ENCODE results near the gene USP35.

DNA sequence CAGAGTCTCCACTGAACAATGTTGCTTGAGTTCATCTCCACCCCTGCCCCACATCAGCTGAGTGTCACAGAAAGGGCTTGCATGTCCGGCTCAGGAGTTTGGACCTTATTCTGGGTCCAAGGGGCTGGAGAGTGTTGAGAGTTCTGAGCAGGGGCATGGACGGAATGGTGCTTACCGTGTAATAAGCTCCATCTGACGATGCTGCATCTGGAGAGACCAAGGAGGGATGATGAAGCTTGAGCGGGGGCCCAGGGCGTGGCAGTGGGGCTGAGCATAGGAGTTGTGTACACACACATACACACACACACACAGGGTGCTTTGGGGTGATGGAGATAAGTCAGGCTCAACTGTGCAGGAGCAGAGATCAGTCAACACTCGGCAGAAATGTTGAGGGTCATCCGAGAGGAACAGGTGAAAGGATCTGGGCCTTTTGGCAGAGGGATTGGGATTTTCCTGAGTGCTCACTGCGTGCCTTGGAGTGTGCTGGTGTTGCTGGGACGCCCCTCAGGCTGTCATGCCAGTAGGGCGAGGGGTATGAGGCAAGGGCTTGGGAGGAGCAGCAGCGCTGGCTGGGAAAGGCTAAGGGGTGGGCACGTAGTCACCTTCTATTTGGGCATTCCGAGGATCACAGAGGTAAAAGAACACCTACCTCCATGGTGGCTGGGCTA lies 2.3 kb downstream of the USP35 start:
- TF ChIP-seq, protein P1, sequence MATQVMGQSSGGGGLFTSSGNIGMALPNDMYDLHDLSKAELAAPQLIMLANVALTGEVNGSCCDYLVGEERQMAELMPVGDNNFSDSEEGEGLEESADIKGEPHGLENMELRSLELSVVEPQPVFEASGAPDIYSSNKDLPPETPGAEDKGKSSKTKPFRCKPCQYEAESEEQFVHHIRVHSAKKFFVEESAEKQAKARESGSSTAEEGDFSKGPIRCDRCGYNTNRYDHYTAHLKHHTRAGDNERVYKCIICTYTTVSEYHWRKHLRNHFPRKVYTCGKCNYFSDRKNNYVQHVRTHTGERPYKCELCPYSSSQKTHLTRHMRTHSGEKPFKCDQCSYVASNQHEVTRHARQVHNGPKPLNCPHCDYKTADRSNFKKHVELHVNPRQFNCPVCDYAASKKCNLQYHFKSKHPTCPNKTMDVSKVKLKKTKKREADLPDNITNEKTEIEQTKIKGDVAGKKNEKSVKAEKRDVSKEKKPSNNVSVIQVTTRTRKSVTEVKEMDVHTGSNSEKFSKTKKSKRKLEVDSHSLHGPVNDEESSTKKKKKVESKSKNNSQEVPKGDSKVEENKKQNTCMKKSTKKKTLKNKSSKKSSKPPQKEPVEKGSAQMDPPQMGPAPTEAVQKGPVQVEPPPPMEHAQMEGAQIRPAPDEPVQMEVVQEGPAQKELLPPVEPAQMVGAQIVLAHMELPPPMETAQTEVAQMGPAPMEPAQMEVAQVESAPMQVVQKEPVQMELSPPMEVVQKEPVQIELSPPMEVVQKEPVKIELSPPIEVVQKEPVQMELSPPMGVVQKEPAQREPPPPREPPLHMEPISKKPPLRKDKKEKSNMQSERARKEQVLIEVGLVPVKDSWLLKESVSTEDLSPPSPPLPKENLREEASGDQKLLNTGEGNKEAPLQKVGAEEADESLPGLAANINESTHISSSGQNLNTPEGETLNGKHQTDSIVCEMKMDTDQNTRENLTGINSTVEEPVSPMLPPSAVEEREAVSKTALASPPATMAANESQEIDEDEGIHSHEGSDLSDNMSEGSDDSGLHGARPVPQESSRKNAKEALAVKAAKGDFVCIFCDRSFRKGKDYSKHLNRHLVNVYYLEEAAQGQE (IDR thresholded peaks at IDR 0.05; ENCODE audit: insufficient read depth in 1 of 2, low read depth in 2 of 2, low read length in 1 of 2), result no peak
- no peak for TF ChIP-seq POLR2AphosphoS5 (IDR thresholded peaks at IDR 0.05; ENCODE audit: low read depth, low read length)

All from Panc1 (cell line).